RWPE2 (cell line): Measurements from ENCODE around the gene KLHL20.

Source experiments
- ATAC-seq: fragments of 200-7000 bp; cut with Tn5 transposase; 3 replicates; pipeline ENCODE4 v1.9.1; 2021; ENCODE audit warnings: low read depth
- DNase-seq: peaks from one replicate; pipeline ENCODE4 v3.0.0-alpha.2; 2020; ENCODE audit warnings: low spot score
- H3K27ac ChIP-seq: fragments of 450-650 bp; 2 replicates; pipeline ENCODE4 v1.5.1; 2017; ENCODE audit warnings: mild to moderate bottlenecking; ENCODE audit not compliant: poor library complexity, severe bottlenecking
- H3K27me3 ChIP-seq: fragments of 250-450 bp; sonication (Bioruptor Pico); 2 replicates; pipeline ENCODE4 v1.5.1; 2021; ENCODE audit warnings: mild to moderate bottlenecking, moderate library complexity; ENCODE audit not compliant: insufficient read depth, poor library complexity, severe bottlenecking
- H3K36me3 ChIP-seq: fragments of 250-450 bp; sonication (Bioruptor Pico); 2 replicates; pipeline ENCODE4 v1.5.1; 2020; ENCODE audit warnings: low read depth, mild to moderate bottlenecking, moderate library complexity
- H3K4me1 ChIP-seq: fragments of 250-450 bp; sonication (Bioruptor Pico); 2 replicates; pipeline ENCODE4 v1.5.1; 2021; ENCODE audit warnings: mild to moderate bottlenecking, moderate library complexity; ENCODE audit not compliant: insufficient read depth, poor library complexity, severe bottlenecking
- H3K4me3 ChIP-seq: fragments of 250-450 bp; sonication (Bioruptor Pico); 2 replicates; pipeline ENCODE4 v1.5.1; 2021; ENCODE audit warnings: mild to moderate bottlenecking, moderate library complexity; ENCODE audit not compliant: severe bottlenecking
- H3K9me3 ChIP-seq: fragments of 250-450 bp; sonication (Bioruptor Pico); 2 replicates; pipeline ENCODE4 v1.5.1; 2021; ENCODE audit warnings: mild to moderate bottlenecking, moderate library complexity; ENCODE audit not compliant: severe bottlenecking
- TF ChIP-seq, protein P1 (sequence below): fragments of 450-650 bp; IDR thresholded peaks from one replicate; pipeline ENCODE4 v1.5.1; 2017; ENCODE audit warnings: mild to moderate bottlenecking, moderate library complexity; ENCODE audit not compliant: poor library complexity, severe bottlenecking

The KLHL20 gene

DNA sequence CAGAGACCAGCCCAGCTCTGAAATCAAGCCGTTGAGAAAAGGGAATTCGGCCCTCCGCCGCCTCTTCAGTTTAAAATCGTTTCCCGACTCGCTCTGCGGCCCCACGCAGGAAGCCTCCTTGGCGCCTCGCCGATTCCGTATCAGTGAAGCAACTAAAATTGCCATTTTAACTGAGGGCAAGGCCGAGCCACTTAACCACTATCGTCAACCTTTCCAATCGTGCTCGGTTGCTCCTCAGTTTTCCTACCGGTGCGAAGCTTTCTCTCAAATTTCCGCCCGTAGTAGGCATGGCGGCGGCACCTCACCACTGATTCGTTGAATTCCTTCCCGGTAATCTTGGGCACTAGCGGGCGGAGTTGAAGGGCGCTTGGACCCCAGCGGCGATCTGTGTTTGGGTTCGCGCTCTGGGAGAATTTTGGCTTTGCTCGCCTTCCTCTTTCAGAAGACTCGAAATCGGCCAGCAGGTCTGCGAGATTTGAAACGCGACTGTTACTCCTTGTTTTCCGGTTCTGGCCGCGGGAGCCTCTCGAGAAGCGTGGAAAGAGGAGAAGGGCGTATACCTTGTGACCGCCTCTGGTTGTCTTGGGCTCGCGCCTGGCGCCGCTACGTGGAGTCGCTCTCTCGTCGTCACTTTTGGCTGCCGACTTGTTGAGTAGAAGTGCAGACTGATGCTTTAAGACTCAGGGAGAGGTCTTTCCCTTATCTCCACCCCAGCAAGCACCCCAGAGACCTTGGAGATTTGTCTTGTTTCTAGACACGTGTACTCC, 109.7 kb downstream of the KLHL20 start, which contains the start of the genes CENPL and DARS2:
TSS of gene CENPL (minus strand) at position 569 of the 767 bp plus-strand sequence. CDS start 13,584 bp downstream, outside the sequence.
TSS of gene DARS2 (plus strand) at position 359 of the 767 bp plus-strand sequence. CDS start 557 bp downstream, outside the sequence.
- peak; percentile 90 for DNase-seq
- Histone ChIP-seq H3K36me3 (peaks cover 51% of the 10 kb centered on the region), H3K9me3 (no peaks in the 10 kb centered on the region), H3K27ac (peak within 1 kb of the TSS; percentile 87), H3K4me1 (peaks cover 16% of the 10 kb centered on the region), H3K4me3 (peak within 1 kb of the TSS; percentile 75), H3K27me3 (no peaks in the 10 kb centered on the region)
- ATAC-seq: peak; percentile 94
- TF ChIP-seq, protein P1, sequence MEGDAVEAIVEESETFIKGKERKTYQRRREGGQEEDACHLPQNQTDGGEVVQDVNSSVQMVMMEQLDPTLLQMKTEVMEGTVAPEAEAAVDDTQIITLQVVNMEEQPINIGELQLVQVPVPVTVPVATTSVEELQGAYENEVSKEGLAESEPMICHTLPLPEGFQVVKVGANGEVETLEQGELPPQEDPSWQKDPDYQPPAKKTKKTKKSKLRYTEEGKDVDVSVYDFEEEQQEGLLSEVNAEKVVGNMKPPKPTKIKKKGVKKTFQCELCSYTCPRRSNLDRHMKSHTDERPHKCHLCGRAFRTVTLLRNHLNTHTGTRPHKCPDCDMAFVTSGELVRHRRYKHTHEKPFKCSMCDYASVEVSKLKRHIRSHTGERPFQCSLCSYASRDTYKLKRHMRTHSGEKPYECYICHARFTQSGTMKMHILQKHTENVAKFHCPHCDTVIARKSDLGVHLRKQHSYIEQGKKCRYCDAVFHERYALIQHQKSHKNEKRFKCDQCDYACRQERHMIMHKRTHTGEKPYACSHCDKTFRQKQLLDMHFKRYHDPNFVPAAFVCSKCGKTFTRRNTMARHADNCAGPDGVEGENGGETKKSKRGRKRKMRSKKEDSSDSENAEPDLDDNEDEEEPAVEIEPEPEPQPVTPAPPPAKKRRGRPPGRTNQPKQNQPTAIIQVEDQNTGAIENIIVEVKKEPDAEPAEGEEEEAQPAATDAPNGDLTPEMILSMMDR: no peak

DNA sequence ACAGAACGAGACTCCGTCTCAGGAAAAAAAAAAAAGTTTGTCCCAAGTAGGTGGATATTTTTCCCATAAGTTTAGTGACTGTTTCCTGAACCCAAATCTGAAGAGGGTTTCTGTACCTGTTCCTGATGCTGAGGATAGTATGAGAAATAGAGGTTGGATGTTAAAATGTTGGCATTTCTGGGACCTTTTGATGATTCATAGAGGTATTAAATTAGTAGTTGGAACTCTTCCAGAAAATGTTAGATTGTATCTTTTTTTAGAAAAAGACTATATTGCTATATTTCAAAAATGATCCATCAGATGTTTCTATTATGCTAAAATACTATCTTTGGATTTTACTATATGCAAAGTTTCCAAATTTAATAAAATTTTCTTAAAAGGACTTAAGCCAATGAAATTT, 112.8 kb downstream of the KLHL20 start:
- DNase-seq (no peak), ATAC-seq (no peak)
- no peak overlapping the region for H3K4me3 ChIP-seq
- peaks cover 51% of the 10 kb centered on the region for H3K36me3 ChIP-seq
- H3K9me3 ChIP-seq: no peaks in the 10 kb centered on the region
- no peak overlapping the region for H3K27ac ChIP-seq
- H3K4me1 ChIP-seq: peaks cover 10% of the 10 kb centered on the region
- TF ChIP-seq, protein P1: no peak
- H3K27me3 ChIP-seq: no peaks in the 10 kb centered on the region

DNA sequence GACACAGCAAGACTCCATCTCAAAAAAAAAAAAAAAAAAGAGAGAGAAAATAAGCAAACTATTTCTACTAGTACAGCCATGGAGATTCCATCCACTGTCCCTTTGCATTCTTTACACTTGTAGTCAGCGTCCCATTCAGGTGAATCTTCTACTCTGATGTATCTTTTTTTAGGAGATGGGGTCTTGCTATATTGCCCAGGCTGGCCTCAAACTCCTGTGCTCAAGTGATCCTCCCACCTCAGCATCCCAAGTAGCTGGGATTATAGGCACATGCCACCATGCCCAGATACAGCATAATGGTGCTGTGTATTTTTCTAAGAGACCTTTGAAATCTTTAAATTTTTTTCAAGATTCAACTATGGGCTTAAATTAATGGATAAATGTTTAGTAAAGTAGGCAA, 118.0 kb downstream of the KLHL20 start:
- H3K27ac ChIP-seq: no peak overlapping the region
- H3K4me3 ChIP-seq: no peak overlapping the region
- TF ChIP-seq, protein P1: no peak
- peaks cover 90% of the 10 kb centered on the region for H3K36me3 ChIP-seq
- no peak for DNase-seq
- no peaks in the 10 kb centered on the region for H3K9me3 ChIP-seq
- no peak for ATAC-seq
- no peaks in the 10 kb centered on the region for H3K27me3 ChIP-seq
- peaks cover 3% of the 10 kb centered on the region for H3K4me1 ChIP-seq
